HL-60 (cell line): Measurements from ENCODE around the gene ZKSCAN2.

Experiments used
- DNase-seq, 2 experiments: peaks; one replicate each; pipeline ENCODE4 v3.0.0-alpha.2; 2010 to 2020; ENCODE audit warnings: low read depth in 1 of 2, low spot score in 1 of 2
- H3K27ac ChIP-seq: fragments of 250-450 bp; sonication (Bioruptor Pico); replicated peaks from 2 replicates; pipeline ENCODE4 v1.5.1; 2020; ENCODE audit warnings: mild to moderate bottlenecking, moderate library complexity
- H3K27me3 ChIP-seq: fragments of 250-450 bp; sonication (Bioruptor Pico); 2 replicates; pipeline ENCODE4 v1.5.1; 2021; ENCODE audit warnings: mild to moderate bottlenecking, moderate library complexity; ENCODE audit not compliant: insufficient read depth, poor library complexity, severe bottlenecking
- H3K4me3 ChIP-seq: replicated peaks from 2 replicates; pipeline ENCODE4 v1.5.1; 2011; ENCODE audit warnings: mild to moderate bottlenecking, control low read depth, low read length; ENCODE audit not compliant: insufficient read depth
- CTCF ChIP-seq: IDR thresholded peaks from one replicate; pipeline ENCODE4 v1.5.1; 2011; ENCODE audit warnings: low read length, control low read depth, inconsistent platforms; ENCODE audit not compliant: insufficient read depth
- GABPA ChIP-seq: IDR thresholded peaks from 2 replicates; pipeline ENCODE4 v1.6.1; 2012; ENCODE audit warnings: low read depth
- POLR2AphosphoS5 ChIP-seq: IDR thresholded peaks from 2 replicates; pipeline ENCODE4 v1.6.1; 2012; ENCODE audit warnings: low read depth
- REST ChIP-seq: IDR thresholded peaks from 2 replicates; pipeline ENCODE4 v1.6.1; 2012; ENCODE audit warnings: low read depth; ENCODE audit not compliant: insufficient replicate concordance
- SPI1 ChIP-seq: IDR thresholded peaks from 2 replicates; pipeline ENCODE4 v1.6.1; 2012; ENCODE audit warnings: low read depth, mild to moderate bottlenecking, borderline replicate concordance

The ZKSCAN2 gene

GRCh38 chr16:25223964-25224363, 33.7 kb downstream of the ZKSCAN2 start:
- no peaks in the 10 kb centered on the region for H3K27me3 ChIP-seq
- no peak for TF ChIP-seq SPI1
- H3K4me3 ChIP-seq: no peak overlapping the region
- DNase-seq: no peak
- no peak overlapping the region for H3K27ac ChIP-seq

DNA sequence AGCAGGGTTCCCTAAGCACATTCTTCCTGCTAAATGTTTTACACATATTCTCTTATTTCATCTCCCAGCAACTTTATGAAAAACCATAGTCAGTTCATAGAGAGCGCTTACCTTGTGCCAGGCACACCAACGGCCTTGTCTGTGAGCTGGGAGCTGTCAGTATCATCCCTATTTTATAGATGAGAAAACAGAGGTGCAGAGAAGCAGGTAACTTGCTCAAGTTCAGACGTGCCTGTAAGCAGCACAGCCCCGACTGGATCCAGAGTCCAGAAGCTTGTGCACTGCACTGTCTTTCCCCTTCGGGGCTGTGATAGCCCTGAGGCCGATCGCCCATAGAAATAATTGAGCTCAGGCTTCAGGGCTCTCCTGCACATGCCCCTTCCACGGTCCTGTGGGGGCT, 34.7 kb downstream of the ZKSCAN2 start:
- H3K27ac ChIP-seq: no peak overlapping the region
- TF ChIP-seq GABPA: no peak
- TF ChIP-seq SPI1: no peak
- TF ChIP-seq CTCF: no peak
- TF ChIP-seq REST: no peak
- no peak for TF ChIP-seq POLR2AphosphoS5
- no peak overlapping the region for H3K4me3 ChIP-seq
- DNase-seq: no peak
- no peaks in the 10 kb centered on the region for H3K27me3 ChIP-seq

GRCh38 chr16:25219070-25219737, 38.4 kb downstream of the ZKSCAN2 start:
- H3K4me3 ChIP-seq: no peak overlapping the region
- H3K27ac ChIP-seq: no peak overlapping the region
- no peak for TF ChIP-seq REST
- no peak for TF ChIP-seq CTCF
- TF ChIP-seq SPI1: no peak
- TF ChIP-seq GABPA: no peak
- no peak for TF ChIP-seq POLR2AphosphoS5
- H3K27me3 ChIP-seq: no peaks in the 10 kb centered on the region
- DNase-seq: no peak

DNA sequence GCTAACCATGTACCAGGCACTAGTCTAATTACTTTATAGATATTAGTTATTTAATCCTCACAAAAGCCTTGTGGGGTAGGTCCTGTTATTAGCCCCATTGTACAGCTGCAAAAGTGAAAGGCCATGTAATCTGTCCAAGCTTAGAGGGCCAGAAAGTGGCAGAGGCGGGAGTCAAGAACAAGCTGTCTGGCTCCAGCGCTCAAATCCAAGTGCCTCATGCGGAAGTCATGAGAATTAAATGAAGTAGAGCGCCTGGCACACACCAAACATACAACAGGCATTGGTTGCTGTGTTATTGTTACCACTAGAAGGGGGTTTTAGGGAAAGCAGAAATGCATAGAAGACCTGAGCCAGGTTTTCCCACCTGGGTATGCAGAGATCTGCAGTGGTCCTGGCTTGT, 39.7 kb downstream of the ZKSCAN2 start:
- H3K4me3 ChIP-seq: no peak overlapping the region
- H3K27me3 ChIP-seq: no peaks in the 10 kb centered on the region
- TF ChIP-seq SPI1 (no peak), POLR2AphosphoS5 (no peak), CTCF (no peak), GABPA (no peak), REST (no peak)
- no peak overlapping the region for H3K27ac ChIP-seq
- DNase-seq: no peak
